Measurements from ENCODE around the gene ETHE1.

- TF ChIP-seq CTCF (conservative IDR thresholded peaks at IDR 0.05; ENCODE audit: low read length) (no peak), EZH2phosphoT487 (IDR thresholded peaks at IDR 0.05; ENCODE audit: borderline replicate concordance, low read depth, low read length) (no peak)
Measured at GRCh38 chr19:43544077-43544476, 17.1 kb upstream of the ETHE1 start.

Measured in OCI-LY7 (cell line).